Astrocyte (in vitro differentiated cells and primary cell): Measurements from ENCODE around the gene TRMT11. TPM values are rescaled to one million over a fixed set of nuclear protein-coding genes. Genes with fewer than 3 reads are reported as not detected.

Source experiments
- DNase-seq: peaks from one replicate; pipeline ENCODE4 v3.0.0-alpha.2; 2010; ENCODE audit warnings: low read depth
- FAIRE-seq: peaks from 2 replicates; lab custom pipeline; 2011; peaks lifted over from hg19 to GRCh38; lab: Jason Lieb, UNC
- H2AFZ ChIP-seq: 2 replicates; pipeline ENCODE4 v1.6.0; 2012; ENCODE audit warnings: low read depth, low read length, inconsistent platforms
- H3K27ac ChIP-seq: 2 replicates; pipeline ENCODE4 v1.5.1; 2011; ENCODE audit warnings: low read depth, low read length, inconsistent platforms
- H3K27me3 ChIP-seq: 2 replicates; pipeline ENCODE4 v1.6.0; 2011; ENCODE audit warnings: low read length, inconsistent platforms; ENCODE audit not compliant: insufficient read depth
- H3K36me3 ChIP-seq: 2 replicates; pipeline ENCODE4 v1.5.1; 2011; ENCODE audit warnings: low read length, inconsistent platforms; ENCODE audit not compliant: insufficient read depth
- H3K4me1 ChIP-seq: 2 replicates; pipeline ENCODE4 v1.5.1; 2011; ENCODE audit warnings: low read length, inconsistent platforms; ENCODE audit not compliant: insufficient read depth
- H3K4me2 ChIP-seq: 2 replicates; pipeline ENCODE4 v1.6.0; 2012; ENCODE audit warnings: low read length, inconsistent platforms
- H3K4me3 ChIP-seq: 2 replicates; pipeline ENCODE4 v1.5.1; 2011; ENCODE audit warnings: low read depth, mild to moderate bottlenecking, low read length, inconsistent platforms; ENCODE audit not compliant: insufficient read depth
- H3K79me2 ChIP-seq: 2 replicates; pipeline ENCODE4 v1.6.0; 2012; ENCODE audit warnings: mild to moderate bottlenecking, low read length, inconsistent platforms; ENCODE audit not compliant: insufficient read depth
- H3K9ac ChIP-seq: 2 replicates; pipeline ENCODE4 v1.6.0; 2012; ENCODE audit warnings: mild to moderate bottlenecking, low read length, inconsistent platforms
- H3K9me3 ChIP-seq: 2 replicates; pipeline ENCODE4 v1.5.1; 2012; ENCODE audit warnings: low read depth, mild to moderate bottlenecking, low read length, inconsistent platforms; ENCODE audit not compliant: insufficient read depth
- H4K20me1 ChIP-seq: 2 replicates; pipeline ENCODE4 v1.6.0; 2012; ENCODE audit warnings: low read length, inconsistent platforms; ENCODE audit not compliant: insufficient read depth
- H3K27ac Mint-ChIP-seq: one replicate; pipeline ENCODE4 v1.8.0; 2021; ENCODE audit warnings: mild to moderate bottlenecking, mixed read lengths; ENCODE audit not compliant: unreplicated experiment
- H3K27me3 Mint-ChIP-seq: one replicate; pipeline ENCODE4 v1.8.0; 2021; ENCODE audit warnings: low read depth, mixed read lengths; ENCODE audit not compliant: unreplicated experiment
- H3K36me3 Mint-ChIP-seq: one replicate; pipeline ENCODE4 v1.8.0; 2021; ENCODE audit warnings: low read depth, mixed read lengths; ENCODE audit not compliant: unreplicated experiment
- H3K4me1 Mint-ChIP-seq: one replicate; pipeline ENCODE4 v1.8.0; 2021; ENCODE audit warnings: low read depth, mixed read lengths; ENCODE audit not compliant: unreplicated experiment
- H3K4me3 Mint-ChIP-seq: one replicate; pipeline ENCODE4 v1.8.0; 2021; ENCODE audit warnings: mild to moderate bottlenecking, moderate library complexity, mixed read lengths; ENCODE audit not compliant: unreplicated experiment
- H3K9me3 Mint-ChIP-seq: one replicate; pipeline ENCODE4 v1.8.0; 2021; ENCODE audit warnings: mild to moderate bottlenecking, mixed read lengths; ENCODE audit not compliant: unreplicated experiment
- CTCF ChIP-seq: IDR thresholded peaks from 2 replicates; pipeline ENCODE4 v1.5.1; 2011; ENCODE audit warnings: low read depth, mild to moderate bottlenecking, inconsistent platforms, low read length, moderate library complexity; ENCODE audit not compliant: insufficient read depth
- EZH2 ChIP-seq: IDR thresholded peaks from 2 replicates; pipeline ENCODE4 v1.6.1; 2012; ENCODE audit warnings: mild to moderate bottlenecking, low read length, inconsistent platforms; ENCODE audit not compliant: insufficient read depth
- total RNA-seq: library from RNA; stranded (reverse); gene quantifications from 2 replicates; pipeline ENCODE4 v1.2.1, GENCODE V29; 2021

TRMT11 gene
- total RNA-seq, 1 donor from 2014 or later, result 18.2 TPM

- TF ChIP-seq CTCF (no peak), EZH2 (no peak)
- no peak overlapping the region for H3K27ac ChIP-seq
- no peaks in the 10 kb centered on the region for H3K27me3 ChIP-seq
- DNase-seq (peak; percentile 41), FAIRE-seq (no peak)
- H3K36me3 ChIP-seq, result no peaks in the 10 kb centered on the region
- no peaks in the 10 kb centered on the region for H3K9me3 ChIP-seq
- Mint-ChIP-seq H3K27ac (no peak overlapping the region), H3K4me1 (peaks cover 21% of the 10 kb centered on the region), H3K4me3 (no peak overlapping the region), H3K36me3 (peaks cover 7% of the 10 kb centered on the region), H3K9me3 (no peaks in the 10 kb centered on the region), H3K27me3 (no peaks in the 10 kb centered on the region)
- H4K20me1 ChIP-seq, result no peaks in the 10 kb centered on the region
- no peak overlapping the region for H3K9ac ChIP-seq
- no peak overlapping the region for H3K4me3 ChIP-seq
- no peak overlapping the region for H2AFZ ChIP-seq
- peaks cover 7% of the 10 kb centered on the region for H3K4me1 ChIP-seq
- no peaks in the 10 kb centered on the region for H3K79me2 ChIP-seq
- H3K4me2 ChIP-seq, result no peak overlapping the region
These were observed 78.5 kb downstream of the TRMT11 start for GRCh38 chr6:126064748-126065401.

GRCh38 chr6:126066053-126067048, 80.0 kb downstream of the TRMT11 start:
- no peak for FAIRE-seq

More at GRCh38 chr6:126066053-126067048, 80.0 kb downstream of the TRMT11 start:
- Mint-ChIP-seq H3K36me3 (peaks cover 5% of the 10 kb centered on the region), H3K4me3 (no peak overlapping the region), H3K27ac (no peak overlapping the region), H3K27me3 (no peaks in the 10 kb centered on the region), H3K4me1 (peaks cover 23% of the 10 kb centered on the region), H3K9me3 (no peaks in the 10 kb centered on the region)
- H3K4me1 ChIP-seq, result peaks cover 7% of the 10 kb centered on the region
- H3K4me3 ChIP-seq, result no peak overlapping the region
- H3K9me3 ChIP-seq, result no peaks in the 10 kb centered on the region
- no peak overlapping the region for H3K9ac ChIP-seq
- no peak overlapping the region for H3K27ac ChIP-seq
- no peaks in the 10 kb centered on the region for H3K79me2 ChIP-seq
- H4K20me1 ChIP-seq, result no peaks in the 10 kb centered on the region
- no peak overlapping the region for H3K4me2 ChIP-seq
- TF ChIP-seq EZH2 (no peak), CTCF (no peak)
- no peaks in the 10 kb centered on the region for H3K36me3 ChIP-seq
- H2AFZ ChIP-seq, result no peak overlapping the region
- DNase-seq, result no peak
- no peaks in the 10 kb centered on the region for H3K27me3 ChIP-seq
